ENCODE measurements around the gene ENO1. TPM values are rescaled to one million over a fixed set of nuclear protein-coding genes. Genes with fewer than 3 reads are reported as not detected.

ENO1 gene
- polyA plus RNA-seq, 12 donors = 265 to 465 (median 346) TPM; not detected in 1

DNA sequence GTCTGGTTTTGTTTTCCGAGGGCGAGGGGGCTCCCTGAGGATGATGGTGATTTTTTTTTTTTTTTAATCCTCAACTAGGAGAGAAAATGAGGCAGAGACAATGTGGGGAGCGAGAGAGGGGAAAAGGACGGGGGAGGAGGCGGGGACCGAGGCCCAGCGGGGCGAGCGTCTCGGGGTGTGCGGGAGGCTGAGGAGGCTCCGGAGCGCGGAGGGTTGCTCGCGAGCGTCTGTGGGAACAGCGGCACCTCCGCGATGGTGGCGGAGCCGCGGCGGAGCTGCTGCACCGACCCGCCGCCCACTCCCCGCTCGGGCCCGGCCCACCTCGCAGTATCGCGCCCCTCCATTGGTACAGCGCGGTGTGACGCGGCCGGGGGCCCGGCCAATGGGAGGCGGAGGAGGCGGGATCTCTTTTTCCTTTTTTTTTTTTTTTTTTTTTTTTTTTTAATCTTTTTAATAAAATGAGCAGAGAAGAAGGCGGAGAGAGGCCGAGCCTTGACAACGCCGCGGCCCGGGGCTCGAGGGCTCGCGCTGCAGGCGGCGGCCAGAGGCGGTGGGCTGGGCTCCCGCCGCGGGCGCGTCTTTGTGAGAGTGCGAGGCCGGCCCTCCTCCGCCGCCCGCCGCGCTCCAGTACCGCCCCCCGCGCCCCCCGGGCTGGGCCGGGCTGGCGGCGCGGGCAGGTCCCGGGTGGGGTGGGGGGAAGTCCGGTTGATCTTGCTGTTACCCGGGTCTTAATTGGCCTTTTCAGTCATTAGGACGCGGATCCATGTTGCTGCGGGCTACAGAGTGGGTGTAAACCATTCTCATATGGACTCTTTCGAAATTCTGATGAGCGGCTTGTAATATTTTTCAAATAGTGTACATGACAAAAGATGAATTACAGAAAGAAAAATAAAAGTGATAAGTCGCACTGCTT, 60.8 kb downstream of the ENO1 start, which contains the start of gene RERE:
TSS of gene RERE (minus strand) at position 229 of the 913 bp plus-strand sequence.
- peak; percentile 96 for DNase-seq

DNA sequence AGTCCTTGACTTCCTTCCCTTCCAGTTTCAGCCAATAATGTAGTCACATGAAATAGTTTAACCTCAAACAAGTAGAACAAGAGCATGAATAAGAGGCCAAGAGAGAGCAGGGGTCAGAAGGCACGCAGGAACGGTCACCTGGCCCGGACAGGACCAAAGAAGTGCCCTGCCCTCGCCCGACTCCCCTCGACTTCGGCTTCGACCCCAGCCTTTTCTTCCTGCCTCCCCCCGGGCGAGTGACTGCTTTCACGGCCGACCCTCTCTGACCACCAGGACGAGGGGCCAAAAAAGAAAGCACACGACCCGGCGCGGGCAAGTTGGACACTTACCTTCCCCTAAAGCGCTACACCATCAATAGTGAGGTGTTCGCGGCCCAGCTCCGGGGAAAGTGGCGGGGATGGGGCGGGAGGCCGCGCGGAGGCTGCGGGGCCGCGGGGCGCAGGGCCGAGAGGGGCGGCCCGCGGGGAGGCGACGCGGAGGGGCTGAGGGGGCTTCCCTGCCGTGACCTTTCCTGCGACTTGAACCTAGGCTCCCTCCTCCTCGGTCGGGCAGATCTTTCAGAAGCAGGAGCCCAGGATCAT, 61.6 kb downstream of the ENO1 start:
- DNase-seq = peak; percentile 45

DNA sequence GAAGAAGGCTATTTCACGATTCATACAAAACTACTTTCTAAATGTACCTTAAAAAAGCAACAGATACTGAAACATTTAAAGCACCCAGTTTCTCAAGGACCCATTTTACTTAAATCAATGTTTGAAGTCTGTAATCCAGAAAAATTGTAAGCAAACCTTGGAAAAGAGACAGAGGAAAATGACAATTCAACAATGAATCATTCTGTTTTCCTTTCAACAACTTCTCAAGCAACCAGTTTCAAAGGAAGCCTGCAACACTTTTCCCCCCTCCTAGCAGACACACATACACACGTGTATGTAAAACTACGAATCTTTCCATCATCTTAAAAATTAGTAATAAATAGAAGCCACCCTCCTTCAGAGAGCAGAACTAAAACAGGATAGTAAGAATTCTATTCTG, 62.2 kb downstream of the ENO1 start:
- DNase-seq = peak; percentile 20

DNA sequence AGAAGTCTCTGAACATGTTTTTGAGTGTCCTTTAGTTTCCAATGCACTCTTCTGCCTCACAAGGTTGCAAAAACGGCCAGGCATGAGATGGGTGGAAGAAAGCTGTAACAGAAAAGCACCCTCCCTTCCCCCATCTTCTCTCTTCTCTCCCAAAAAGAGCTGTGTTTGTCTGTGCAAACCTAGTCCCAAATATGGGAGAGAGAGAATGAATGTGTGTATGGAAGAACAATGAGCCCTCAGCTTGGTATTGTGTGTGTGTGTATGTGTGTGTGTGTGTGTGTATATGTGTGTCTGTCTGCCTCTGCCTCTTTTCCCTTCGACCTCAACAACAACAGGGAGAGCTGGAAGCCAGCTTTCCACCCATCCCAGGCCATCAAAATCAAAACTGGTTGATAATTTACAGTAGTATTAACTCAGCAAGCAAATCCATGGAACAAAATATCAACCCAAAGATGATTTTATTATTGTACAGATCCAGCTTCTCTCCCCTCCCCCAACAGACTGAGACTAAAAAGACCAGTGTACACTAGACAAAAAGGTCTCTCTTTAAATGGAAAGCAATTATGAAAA, 62.8 kb downstream of the ENO1 start:
- DNase-seq = peak; percentile 18

DNA sequence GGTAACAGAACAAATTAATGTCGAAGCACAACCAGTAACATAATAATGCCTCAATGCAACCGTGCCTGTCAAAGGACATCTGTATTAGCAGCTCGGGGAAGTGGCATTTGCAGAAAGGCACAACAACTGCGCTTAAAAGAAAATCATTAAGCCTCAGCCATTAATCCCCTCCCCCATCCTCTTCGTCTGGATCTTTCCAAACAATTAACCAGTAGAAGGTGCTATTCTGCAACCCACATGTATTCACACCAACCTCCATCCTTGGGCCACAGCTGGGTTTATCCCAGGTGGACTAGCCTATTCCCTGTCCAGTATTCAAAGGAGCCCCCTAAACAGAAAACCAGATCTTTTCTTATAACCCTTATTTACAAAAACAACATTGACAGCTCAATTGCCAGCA, 63.6 kb downstream of the ENO1 start:
- no peak for DNase-seq

DNA sequence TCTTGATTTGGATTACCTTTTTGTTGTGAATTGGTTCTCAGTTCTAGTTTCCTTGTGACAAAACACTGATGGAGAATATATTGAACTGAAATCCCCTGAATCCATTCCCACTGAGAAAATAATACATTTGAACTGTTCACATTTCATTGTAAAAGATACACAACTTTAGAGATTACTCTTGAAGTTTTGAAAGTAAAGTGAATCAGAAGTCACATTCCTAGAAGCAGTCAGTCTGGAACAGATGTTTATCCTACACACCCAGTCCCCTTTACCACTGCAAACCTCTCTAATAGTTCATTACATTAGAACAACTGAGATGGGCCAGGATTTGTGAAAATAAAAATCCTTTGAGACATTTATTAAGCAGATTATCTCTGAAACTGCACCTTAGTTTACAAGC, 64.5 kb downstream of the ENO1 start:
- no peak for DNase-seq

DNA sequence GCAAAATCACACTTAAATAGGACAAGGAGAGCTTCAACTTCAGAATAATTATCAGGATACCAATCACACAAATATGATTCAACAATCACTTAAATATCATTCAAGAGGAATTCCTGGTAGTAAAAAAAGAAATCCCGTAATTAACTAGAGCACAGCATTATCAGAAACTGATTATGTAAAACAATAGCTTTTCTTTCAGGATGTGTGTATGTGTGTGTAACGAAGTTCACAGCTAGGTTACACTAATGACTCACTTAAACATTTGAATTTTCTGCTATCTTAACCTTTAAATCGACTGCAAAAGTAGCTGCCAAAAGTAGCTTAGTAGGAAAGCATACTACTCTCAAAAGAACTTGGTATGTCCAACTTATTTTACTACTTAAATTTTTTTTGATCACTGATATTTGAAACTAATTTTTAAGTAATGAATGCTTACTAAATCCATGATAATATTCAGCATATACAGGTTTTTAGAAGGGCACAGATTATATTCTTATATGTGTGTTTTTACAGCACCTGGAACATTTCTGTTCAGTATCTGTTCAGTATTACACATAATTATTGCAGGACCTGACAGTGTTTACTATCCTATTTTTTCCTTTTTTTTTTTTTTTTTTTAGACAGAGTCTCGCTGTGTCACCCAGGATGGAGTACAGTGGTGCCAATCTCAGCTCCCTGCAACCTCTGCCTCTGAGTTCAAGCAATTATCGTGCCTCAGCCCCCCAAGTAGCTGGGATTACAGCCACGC, 65.3 kb downstream of the ENO1 start:
- DNase-seq = no peak

DNA sequence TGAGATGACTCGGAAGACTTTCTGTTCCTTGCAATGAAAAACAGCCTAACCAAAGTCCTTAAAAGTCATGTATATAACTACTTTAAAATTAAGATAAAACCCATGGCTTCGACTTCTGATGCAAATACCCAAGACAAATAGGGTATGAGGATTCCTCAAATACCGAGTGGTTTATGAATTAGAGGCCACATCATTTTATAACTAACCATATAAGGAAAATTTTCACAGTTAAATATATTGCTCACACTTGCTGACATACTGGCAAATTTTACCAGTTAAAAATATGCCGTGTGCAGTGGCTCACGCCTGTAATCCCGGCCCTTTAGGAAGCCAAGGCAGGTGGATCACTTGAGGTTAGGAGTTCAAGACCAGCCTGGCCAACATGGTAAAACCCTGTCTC, 66.4 kb downstream of the ENO1 start:
- no peak for DNase-seq

Other genes with a start within 250 kb of the ENO1 start
- 100 to 1,000 TPM in 1 of 12 donors, 10 to 100 TPM in 10, not detected in 1; 51.1 to 118 (median 75.5) TPM for gene RERE, start 61.0 kb downstream of the ENO1 start, polyA plus RNA-seq (ENCODE audit: insufficient read length in 12 of 12)
- under 1 TPM in 2 of 12 donors, not detected in 10; 0.12 to 0.22 TPM for gene CA6, start 67.2 kb upstream of the ENO1 start, polyA plus RNA-seq (ENCODE audit: insufficient read length in 12 of 12)
- gene SLC2A7, start 147.7 kb upstream of the ENO1 start, polyA plus RNA-seq (ENCODE audit: insufficient read length in 12 of 12) = under 1 TPM in 2 of 12 donors, not detected in 10; 0.11 to 0.12 TPM
- gene SLC2A5, start 190.9 kb upstream of the ENO1 start, polyA plus RNA-seq (ENCODE audit: insufficient read length in 12 of 12) = 10 to 100 TPM in 5 of 12 donors, 1 to 10 TPM in 6, not detected in 1; 2.1 to 23.4 (median 9.4) TPM

Data from muscle of arm (tissue), 12 donors.